HUDEP-2 (cell line): Measurements from ENCODE around the gene EXPH5.
A peak's percentile ranks its signal among the peaks of the same experiment; 100 is the strongest.

Source experiments
- DNase-seq, 76 experiments: peaks; one replicate each; lab custom pipeline; 2025; ENCODE audit not compliant: unreplicated experiment in 76 of 76; lab: John Stamatoyannopoulos, UW

EXPH5 gene

DNA sequence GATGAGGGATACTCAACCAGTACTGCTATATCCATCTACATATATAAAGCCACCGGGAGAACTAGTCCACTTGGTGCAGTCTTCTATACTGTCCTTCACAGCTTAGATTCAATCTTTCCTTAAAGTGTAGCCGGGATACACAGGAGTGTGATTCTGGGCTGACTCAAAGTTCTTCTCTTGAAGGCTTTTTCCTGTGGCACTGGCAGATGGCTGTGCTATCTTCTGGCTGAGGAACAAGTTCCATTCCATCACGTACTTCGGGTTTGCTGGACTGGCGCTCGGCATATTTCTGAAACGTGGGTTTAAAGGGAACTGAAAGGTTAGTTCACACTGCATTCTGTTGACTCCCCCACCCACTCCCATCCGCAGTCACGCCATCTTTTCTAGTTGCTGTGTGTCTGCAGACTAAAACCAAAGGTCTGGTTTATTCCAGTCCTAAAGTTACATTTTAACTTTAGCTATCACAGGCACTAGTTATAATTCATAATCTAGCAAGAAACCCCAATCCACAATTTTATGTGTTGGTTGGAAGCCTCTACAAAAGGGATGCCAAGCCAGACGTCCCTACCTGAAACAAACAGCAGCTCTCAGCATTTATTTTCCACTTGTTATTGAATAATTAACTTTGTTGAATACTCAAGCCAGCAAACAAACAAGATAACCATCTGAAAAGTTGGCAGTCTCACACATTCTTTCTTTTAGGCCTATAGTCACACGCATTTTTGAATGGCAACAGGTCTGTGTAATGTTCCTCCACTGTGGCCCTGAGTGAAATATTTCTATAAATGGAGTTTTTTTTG is 118.7 kb downstream of the EXPH5 start:
- DNase-seq, result no peak

DNA sequence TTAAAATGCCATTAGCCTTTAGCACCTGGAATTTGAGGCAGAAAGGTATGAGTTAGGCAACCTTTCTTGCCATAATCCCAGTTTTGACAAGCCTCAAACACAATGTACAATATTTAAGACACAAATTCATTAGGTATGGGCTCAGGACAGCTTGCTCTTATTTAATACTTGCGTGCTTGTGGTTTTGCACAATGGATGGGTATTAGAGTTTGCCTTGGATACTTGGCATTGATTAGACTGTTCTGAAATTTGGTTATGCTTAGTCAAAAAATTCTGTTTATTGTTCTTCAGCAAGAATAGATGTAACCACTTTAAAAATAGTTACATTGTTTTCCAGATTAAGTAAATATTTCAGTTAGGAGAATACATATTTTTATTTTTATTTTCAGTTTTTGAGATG is 120.9 kb downstream of the EXPH5 start:
- DNase-seq, result no peak

DNA sequence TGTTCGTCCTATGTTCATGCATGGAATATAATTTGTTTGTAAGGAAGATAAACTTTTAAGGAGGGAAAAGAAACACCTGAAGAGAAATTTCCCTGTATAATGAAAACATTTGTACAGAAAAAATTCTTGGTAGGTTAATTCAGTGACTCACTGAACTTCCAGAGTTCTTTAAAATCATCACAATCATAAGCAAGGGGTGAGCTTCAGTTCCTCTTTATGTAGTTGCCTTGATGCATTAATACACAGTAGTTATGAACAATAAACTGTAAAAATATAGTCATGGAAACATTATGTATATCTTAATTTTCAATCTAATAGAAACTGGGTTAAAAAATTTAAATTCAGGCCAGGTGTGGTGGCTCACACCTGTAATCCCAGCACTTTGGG is 125.1 kb downstream of the EXPH5 start:
- DNase-seq, result no peak

DNA sequence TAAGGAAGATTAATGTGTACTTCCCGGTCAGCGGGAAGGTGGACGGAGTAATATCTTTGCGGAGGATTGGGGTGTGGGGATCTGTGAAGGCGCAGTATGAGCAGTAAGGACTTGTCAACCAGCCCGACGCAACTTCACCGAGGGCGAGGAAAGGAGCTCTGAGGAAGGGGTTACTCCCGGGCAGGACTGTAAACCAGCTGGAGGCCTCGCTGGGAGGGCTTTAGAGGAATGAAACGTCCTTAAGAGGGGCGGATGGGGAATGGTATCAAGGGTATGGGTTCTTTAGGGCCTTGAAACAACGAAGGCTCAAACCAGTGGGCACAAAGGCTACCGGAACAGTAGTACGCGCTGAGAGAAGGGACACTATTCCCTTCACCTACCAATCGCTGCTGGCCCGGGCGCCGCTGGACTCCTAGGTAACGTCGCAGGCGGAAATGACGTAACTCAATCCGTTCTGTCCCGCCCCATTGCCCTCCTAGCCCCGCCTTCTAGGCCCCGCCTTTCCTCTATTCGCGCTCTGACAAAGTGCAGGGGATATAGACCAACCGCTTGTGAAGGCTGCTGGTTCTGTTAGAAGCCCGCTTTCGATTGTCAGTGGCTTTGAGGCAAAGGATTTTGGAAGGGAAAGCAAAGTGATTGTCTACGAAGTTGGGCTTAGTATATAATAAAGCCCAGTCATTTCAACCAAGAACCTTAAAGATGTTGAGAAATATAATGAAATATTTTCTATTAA is 126.3 kb downstream of the EXPH5 start, which contains the start of gene C11orf65:
Gene C11orf65 (minus strand): TSS at position 439 of the 733 bp plus-strand sequence. CDS start 5,970 bp downstream, outside the sequence.
- DNase-seq, result peak in 73 of 76 experiments; percentile 1 to 95 (median 85)

DNA sequence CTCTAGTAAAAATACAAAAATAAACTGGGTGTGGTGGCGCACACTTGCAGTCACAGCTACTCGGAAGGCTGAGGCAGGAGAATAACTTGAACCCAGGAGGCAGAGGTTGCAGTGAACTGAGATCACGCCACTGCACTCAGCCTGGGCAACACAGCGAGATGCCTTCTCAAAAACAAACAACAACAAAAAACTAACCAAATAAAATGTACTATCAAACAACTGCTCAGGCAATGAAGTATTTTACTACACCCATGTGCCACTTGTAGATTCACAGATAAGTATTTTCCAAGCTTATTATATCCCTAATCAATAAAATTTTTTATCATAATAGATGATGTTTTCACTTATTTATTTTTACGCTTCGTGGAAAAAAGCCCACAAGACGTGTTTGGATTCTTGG is 127.2 kb downstream of the EXPH5 start:
- DNase-seq, result peak in 2 of 76 experiments; percentile 2
